Stomach (tissue), 9 donors: ENCODE results near the gene TXN2. TPM values are rescaled to one million over a fixed set of nuclear protein-coding genes. Genes with fewer than 3 reads are reported as not detected.

Experiments
- DNase-seq, 2 donors: peaks; one replicate each; pipeline versions ENCODE4 v3.0.0 to v3.0.0-alpha.2; 2013 to 2019
- H3K27ac ChIP-seq, 5 donors: fragments of 200-600 bp in 4 of 5; sonication (generic) in 4 of 5; one replicate each; pipeline ENCODE4 v1.5.1; 2013 to 2019; ENCODE audit warnings: mild to moderate bottlenecking in 1 of 5, moderate library complexity in 1 of 5
- H3K27me3 ChIP-seq, 3 donors: fragments of 200-600 bp; sonication (generic); one replicate each; pipeline ENCODE4 v1.5.1; 2017 to 2019; ENCODE audit warnings: mixed run types in 1 of 3
- H3K36me3 ChIP-seq, 4 donors: fragments of 200-600 bp; sonication (generic); 1 replicate in 3 of 4; 2 replicates in 1 of 4; pipeline ENCODE4 v1.5.1; 2016 to 2019
- H3K4me1 ChIP-seq, 4 donors: fragments of 200-600 bp; sonication (generic); one replicate each; pipeline ENCODE4 v1.5.1; 2016 to 2019
- H3K4me3 ChIP-seq, 4 donors: fragments of 200-600 bp; sonication (generic) in 3 of 4; one replicate each; pipeline ENCODE4 v1.5.1; 2016 to 2019; ENCODE audit warnings: mild to moderate bottlenecking in 1 of 4
- H3K9me3 ChIP-seq, 4 donors: fragments of 200-600 bp; sonication (generic); one replicate each; pipeline ENCODE4 v1.5.1; 2016 to 2019
- CTCF ChIP-seq, 7 experiments: fragments of 450-650 bp in 4 of 7; fragments of 200-600 bp in 3 of 7; sonication (generic) in 3 of 7; IDR thresholded peaks; one replicate each; pipeline ENCODE4 v1.5.1; 2016 to 2019; ENCODE audit warnings: antibody characterized with exemption in 7 of 7, control low read depth in 2 of 7, mild to moderate bottlenecking in 1 of 7
- EP300 ChIP-seq: sonication (generic); formaldehyde crosslinking; IDR thresholded peaks from one replicate; pipeline ENCODE4 v1.6.1; 2017; ENCODE audit warnings: antibody characterized with exemption
- POLR2A ChIP-seq, 4 donors: fragments of 450-650 bp; IDR thresholded peaks; one replicate each; pipeline ENCODE4 v1.6.1; 2016; ENCODE audit warnings: antibody characterized with exemption in 4 of 4, control low read depth in 2 of 4, mild to moderate bottlenecking in 1 of 4, moderate library complexity in 1 of 4
- POLR2AphosphoS5 ChIP-seq, 3 donors: sonication (generic); formaldehyde crosslinking; IDR thresholded peaks; one replicate each; pipeline ENCODE4 v1.6.1; 2016; ENCODE audit warnings: antibody characterized with exemption in 3 of 3
- WGBS, 5 donors: extraction: QIAGEN DNeasy Blood & Tissue Kit in 3 of 5; methylation state at CpG; one replicate each; pipeline versions ENCODE4 v1.1.5 to v1.1.7; 2013 to 2018; 5-methylcytosine and 5-hydroxymethylcytosine counted together
- intact Hi-C: fragments of 100-400 bp; cut with DNase I; formaldehyde crosslinking; loops from one replicate; pipeline ENCODE4 v1.15.1; 2023; ENCODE audit warnings: low total_unique reads
- polyA plus RNA-seq, 3 donors: library from polyadenylated mRNA; stranded (reverse); fragments of 200-250 nt; gene quantifications; one replicate each; pipeline ENCODE4 v1.2.3, GENCODE V29; 2013
- total RNA-seq, 5 donors: library from RNA; depleted of rRNA; stranded (reverse); fragments of >200 nt; gene quantifications; one replicate each; pipeline versions ENCODE4 v1.1.0 to v1.2.3, GENCODE V29; 2014 to 2016
- donor health status: healthy with polysubstance abuse.
- donor health status: Bipolar disorder and iron deficiency.
- donor health status: healthy.

TXN2 gene
- total and polyA plus RNA-seq, 8 donors, result 7.0 to 279 (median 89.3) TPM

- peaks cover 0 to 3% (median 0%) of the 10 kb centered on the region in 4 donors for H3K9me3 ChIP-seq
- no peak overlapping the region for H3K4me3 ChIP-seq
- peaks cover 6 to 76% (median 67%) of the 10 kb centered on the region in 4 donors for H3K36me3 ChIP-seq
- peaks cover 0 to 6% (median 0%) of the 10 kb centered on the region in 4 donors for H3K4me1 ChIP-seq
- H3K27me3 ChIP-seq, result no peaks in the 10 kb centered on the region
- intact Hi-C loops, result no loop called here
- 80 to 92% (median 91%) methylated on average over 2 to 5 of the region's 5 CpGs for WGBS, 5 donors
- DNase-seq, result no peak
- H3K27ac ChIP-seq, result no peak overlapping the region
- TF ChIP-seq POLR2AphosphoS5 (IDR thresholded peaks at IDR 0.05) (no peak), CTCF (IDR thresholded peaks at IDR 0.05) (no peak), EP300 (no peak), POLR2A (IDR thresholded peaks at IDR 0.05) (no peak)
Observed at GRCh38 chr22:36492109-36492508, 10.7 kb upstream of the TXN2 start.

- Histone ChIP-seq H3K27ac (no peak overlapping the region), H3K27me3 (no peaks in the 10 kb centered on the region), H3K36me3 (peaks cover 6 to 68% (median 60%) of the 10 kb centered on the region in 4 donors), H3K4me3 (no peak overlapping the region), H3K9me3 (peaks cover 0 to 8% (median 0%) of the 10 kb centered on the region in 4 donors), H3K4me1 (peaks cover 0 to 6% (median 0%) of the 10 kb centered on the region in 4 donors)
- 85 to 93% (median 90%) methylated on average over 7 of the region's 7 CpGs for WGBS, 5 donors
- intact Hi-C loops, result no loop called here
- DNase-seq, result no peak
- no peak for TF ChIP-seq POLR2AphosphoS5 (IDR thresholded peaks at IDR 0.05)
Observed at GRCh38 chr22:36491155-36491554, 9.7 kb upstream of the TXN2 start.

GRCh38 chr22:36486619-36487384, 5.4 kb upstream of the TXN2 start:
- Histone ChIP-seq H3K36me3 (peaks cover 0 to 40% (median 32%) of the 10 kb centered on the region in 4 donors), H3K27ac (no peak overlapping the region), H3K4me3 (no peak overlapping the region), H3K4me1 (peaks cover 6 to 10% (median 7%) of the 10 kb centered on the region in 4 donors), H3K9me3 (peaks cover 0 to 8% (median 0%) of the 10 kb centered on the region in 4 donors), H3K27me3 (no peaks in the 10 kb centered on the region)
- peak; percentile 53 to 72 for DNase-seq
- no peak for TF ChIP-seq POLR2A (IDR thresholded peaks at IDR 0.05)
- TF ChIP-seq POLR2AphosphoS5 (IDR thresholded peaks at IDR 0.05), result peak in 1 of 3 donors; percentile 68
- TF ChIP-seq EP300, result no peak
- TF ChIP-seq CTCF (IDR thresholded peaks at IDR 0.05), result peak in 5 of 7 experiments; percentile 48 to 67 (median 52)
- WGBS, 5 donors, result 85 to 91% (median 90%) methylated on average over 13 of the region's 13 CpGs
- intact Hi-C loops, result no loop called here

- TF ChIP-seq POLR2A (IDR thresholded peaks at IDR 0.05), result no peak
- no peak for TF ChIP-seq CTCF (IDR thresholded peaks at IDR 0.05)
- no peak for TF ChIP-seq EP300
- TF ChIP-seq POLR2AphosphoS5 (IDR thresholded peaks at IDR 0.05), result no peak
- Histone ChIP-seq H3K4me3 (peak overlapping the region; percentile 65 to 72 (median 68)), H3K9me3 (no peaks in the 10 kb centered on the region), H3K27me3 (no peaks in the 10 kb centered on the region), H3K27ac (peak overlapping the region; percentile 95 to 99 (median 99)), H3K4me1 (peaks cover 18 to 42% (median 27%) of the 10 kb centered on the region in 4 donors), H3K36me3 (peaks cover 37 to 45% (median 43%) of the 10 kb centered on the region in 4 donors)
- intact Hi-C loops, result no loop called here
- DNase-seq, result no peak
- 4 to 10% (median 9%) methylated on average over 9 of the region's 9 CpGs for WGBS, 5 donors
Observed at GRCh38 chr22:36480941-36481392, 473 bp downstream of the TXN2 start.
